ENCODE measurements around the gene NOC3L.

Gene NOC3L

DNA sequence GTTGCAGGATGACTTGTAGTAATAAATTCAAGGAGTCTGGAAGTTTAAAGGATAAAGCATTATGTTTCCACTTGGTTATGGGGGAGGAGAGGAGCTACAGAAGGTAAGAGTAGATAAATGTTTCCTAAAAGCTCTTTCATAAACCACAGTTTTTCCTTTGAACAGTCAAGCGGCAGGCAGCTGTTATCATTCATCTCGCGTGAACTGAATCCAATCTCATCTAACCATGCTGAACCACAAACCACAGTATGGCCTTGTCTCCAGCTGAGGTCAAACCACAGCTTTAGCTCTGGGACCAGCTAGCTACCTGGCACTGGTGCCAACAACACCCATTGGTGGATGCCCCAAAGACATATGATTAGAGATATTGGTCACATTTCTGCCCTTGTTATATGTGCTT lies 63.3 kb downstream of the NOC3L start:
- TF ChIP-seq POLR2AphosphoS5 (IDR thresholded peaks at IDR 0.05; ENCODE audit: low read depth) (peak; percentile 91), CTCF (IDR thresholded peaks at IDR 0.05; ENCODE audit: insufficient read depth, low read length) (no peak)
- Histone ChIP-seq H3K27ac (replicated peaks) (no peak overlapping the region), H3K4me3 (replicated peaks; ENCODE audit: insufficient read depth, low read length) (no peak overlapping the region), H3K27me3 (ENCODE audit: insufficient read depth, poor library complexity, severe bottlenecking) (peaks cover 13% of the 10 kb centered on the region)
- DNase-seq (ENCODE audit: low read depth in 1 of 2, low spot score in 1 of 2), result peak; percentile 4 to 57

GRCh38 chr10:94294168-94294567 lies 68.6 kb downstream of the NOC3L start:
- Histone ChIP-seq H3K27me3 (ENCODE audit: insufficient read depth, poor library complexity, severe bottlenecking) (no peaks in the 10 kb centered on the region), H3K27ac (replicated peaks) (no peak overlapping the region), H3K4me3 (replicated peaks; ENCODE audit: insufficient read depth, low read length) (no peak overlapping the region)
- TF ChIP-seq CTCF (IDR thresholded peaks at IDR 0.05; ENCODE audit: insufficient read depth, low read length) (no peak), SPI1 (IDR thresholded peaks at IDR 0.05; ENCODE audit: borderline replicate concordance, low read depth) (no peak), REST (IDR thresholded peaks at IDR 0.05; ENCODE audit: insufficient replicate concordance, low read depth) (no peak), POLR2AphosphoS5 (IDR thresholded peaks at IDR 0.05; ENCODE audit: low read depth) (no peak), GABPA (IDR thresholded peaks at IDR 0.05; ENCODE audit: low read depth) (no peak)
- no peak for DNase-seq (ENCODE audit: low read depth in 1 of 2, low spot score in 1 of 2)

DNA sequence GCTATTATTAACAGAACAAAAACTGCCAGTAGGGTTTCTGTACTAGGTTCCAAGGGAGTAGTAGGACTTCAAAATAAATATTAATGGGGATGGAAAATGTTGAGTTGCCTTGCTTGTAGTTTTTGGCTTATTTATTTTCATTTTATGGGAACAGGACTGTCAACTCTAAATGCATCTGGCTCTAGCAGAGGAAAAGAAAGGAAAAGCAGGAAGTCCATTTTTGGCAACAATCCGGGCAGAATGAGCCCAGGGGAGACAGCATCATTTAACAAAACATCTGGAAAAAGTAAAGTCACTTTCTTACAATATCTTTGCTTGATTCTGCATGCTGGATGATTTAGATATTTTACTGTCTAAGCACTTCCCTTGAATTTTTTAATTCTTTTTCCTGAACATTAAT lies 69.4 kb downstream of the NOC3L start:
- TF ChIP-seq GABPA (IDR thresholded peaks at IDR 0.05; ENCODE audit: low read depth) (no peak), CTCF (IDR thresholded peaks at IDR 0.05; ENCODE audit: insufficient read depth, low read length) (no peak), POLR2AphosphoS5 (IDR thresholded peaks at IDR 0.05; ENCODE audit: low read depth) (no peak), REST (IDR thresholded peaks at IDR 0.05; ENCODE audit: insufficient replicate concordance, low read depth) (no peak), SPI1 (IDR thresholded peaks at IDR 0.05; ENCODE audit: borderline replicate concordance, low read depth) (no peak)

GRCh38 chr10:94292434-94293090 lies 70.2 kb downstream of the NOC3L start:
- peak in 1 of 2 experiments; percentile 5 for DNase-seq (ENCODE audit: low read depth in 1 of 2, low spot score in 1 of 2)
- Histone ChIP-seq H3K27me3 (ENCODE audit: insufficient read depth, poor library complexity, severe bottlenecking) (no peaks in the 10 kb centered on the region), H3K4me3 (replicated peaks; ENCODE audit: insufficient read depth, low read length) (no peak overlapping the region), H3K27ac (replicated peaks) (no peak overlapping the region)
- TF ChIP-seq GABPA (IDR thresholded peaks at IDR 0.05; ENCODE audit: low read depth) (no peak), REST (IDR thresholded peaks at IDR 0.05; ENCODE audit: insufficient replicate concordance, low read depth) (no peak), SPI1 (IDR thresholded peaks at IDR 0.05; ENCODE audit: borderline replicate concordance, low read depth) (peak; percentile 73), CTCF (IDR thresholded peaks at IDR 0.05; ENCODE audit: insufficient read depth, low read length) (no peak), POLR2AphosphoS5 (IDR thresholded peaks at IDR 0.05; ENCODE audit: low read depth) (no peak)

More for the DNA sequence above, 69.4 kb downstream of the NOC3L start:
- DNase-seq (ENCODE audit: low read depth in 1 of 2, low spot score in 1 of 2), result no peak
- H3K4me3 ChIP-seq (replicated peaks; ENCODE audit: insufficient read depth, low read length), result no peak overlapping the region
- H3K27ac ChIP-seq (replicated peaks), result no peak overlapping the region
- H3K27me3 ChIP-seq (ENCODE audit: insufficient read depth, poor library complexity, severe bottlenecking), result no peaks in the 10 kb centered on the region
